ENCODE data around the gene TNNC1.

TNNC1 gene

GRCh38 chr3:52447512-52448355, 6.1 kb downstream of the TNNC1 start:
- H3K9ac ChIP-seq: no peak overlapping the region

GRCh38 chr3:52446631-52447511, 7.0 kb downstream of the TNNC1 start:
- Histone ChIP-seq H2AFZ (ENCODE audit: low read depth) (peak overlapping the region; percentile 26; the same call in 1 of the 2 replicates), H3K79me2 (ENCODE audit: insufficient read depth, low read depth) (no peaks in the 10 kb centered on the region), H3K4me1 (ENCODE audit: low read depth, poor library complexity, severe bottlenecking) (no peaks in the 10 kb centered on the region), H3K27ac (no peak overlapping the region), H3K27me3 (ENCODE audit: insufficient read depth, low read depth) (no peaks in the 10 kb centered on the region), H3K4me3 (IDR thresholded peaks at IDR 0.05; ENCODE audit: insufficient read depth, low read depth, low read length) (no peak overlapping the region), H3K4me2 (no peak overlapping the region), H3K9ac (no peak overlapping the region), H4K20me1 (ENCODE audit: insufficient read depth) (no peaks in the 10 kb centered on the region), H3K36me3 (ENCODE audit: insufficient read depth) (no peaks in the 10 kb centered on the region)
- peak; percentile 95 for TF ChIP-seq CTCF (conservative IDR thresholded peaks at IDR 0.05; ENCODE audit: low read depth, low read length)

More at GRCh38 chr3:52447512-52448355, 6.1 kb downstream of the TNNC1 start:
- no peak overlapping the region for H3K27ac ChIP-seq
- no peak overlapping the region for H3K4me3 ChIP-seq (IDR thresholded peaks at IDR 0.05; ENCODE audit: insufficient read depth, low read depth, low read length)
- no peaks in the 10 kb centered on the region for H3K79me2 ChIP-seq (ENCODE audit: insufficient read depth, low read depth)
- H2AFZ ChIP-seq (ENCODE audit: low read depth): no peak overlapping the region
- H4K20me1 ChIP-seq (ENCODE audit: insufficient read depth): no peaks in the 10 kb centered on the region
- no peak overlapping the region for H3K4me2 ChIP-seq
- no peaks in the 10 kb centered on the region for H3K36me3 ChIP-seq (ENCODE audit: insufficient read depth)
- no peaks in the 10 kb centered on the region for H3K4me1 ChIP-seq (ENCODE audit: low read depth, poor library complexity, severe bottlenecking)
- no peaks in the 10 kb centered on the region for H3K27me3 ChIP-seq (ENCODE audit: insufficient read depth, low read depth)
- TF ChIP-seq CTCF (conservative IDR thresholded peaks at IDR 0.05; ENCODE audit: low read depth, low read length): no peak

GRCh38 chr3:52446042-52446441, 7.8 kb downstream of the TNNC1 start:
- Histone ChIP-seq H4K20me1 (ENCODE audit: insufficient read depth) (no peaks in the 10 kb centered on the region), H3K36me3 (ENCODE audit: insufficient read depth) (no peaks in the 10 kb centered on the region), H3K27ac (no peak overlapping the region), H3K4me2 (no peak overlapping the region), H3K4me1 (ENCODE audit: low read depth, poor library complexity, severe bottlenecking) (no peaks in the 10 kb centered on the region), H3K79me2 (ENCODE audit: insufficient read depth, low read depth) (no peaks in the 10 kb centered on the region), H3K9ac (no peak overlapping the region), H2AFZ (ENCODE audit: low read depth) (no peak overlapping the region), H3K4me3 (IDR thresholded peaks at IDR 0.05; ENCODE audit: insufficient read depth, low read depth, low read length) (no peak overlapping the region), H3K27me3 (ENCODE audit: insufficient read depth, low read depth) (no peaks in the 10 kb centered on the region)
- no peak for TF ChIP-seq CTCF (conservative IDR thresholded peaks at IDR 0.05; ENCODE audit: low read depth, low read length)

GRCh38 chr3:52444860-52445793, 8.7 kb downstream of the TNNC1 start, which contains the start of gene SEMA3G:
SEMA3G (minus strand) TSS chr3:52445103; CDS start chr3:52445027, 76 bp downstream.
- H3K9ac ChIP-seq: no peak within 1 kb of the TSS

More at GRCh38 chr3:52444860-52445793, 8.7 kb downstream of the TNNC1 start, which contains the start of gene SEMA3G:
- Histone ChIP-seq H3K4me2 (no peak within 1 kb of the TSS; the same call in 1 of the 2 replicates), H3K4me1 (ENCODE audit: low read depth, poor library complexity, severe bottlenecking) (no peaks in the 10 kb centered on the region), H4K20me1 (ENCODE audit: insufficient read depth) (no peaks in the 10 kb centered on the region), H2AFZ (ENCODE audit: low read depth) (no peak within 1 kb of the TSS), H3K36me3 (ENCODE audit: insufficient read depth) (no peaks in the 10 kb centered on the region), H3K27ac (no peak within 1 kb of the TSS), H3K27me3 (ENCODE audit: insufficient read depth, low read depth) (no peaks in the 10 kb centered on the region), H3K4me3 (IDR thresholded peaks at IDR 0.05; ENCODE audit: insufficient read depth, low read depth, low read length) (no peak within 1 kb of the TSS), H3K79me2 (ENCODE audit: insufficient read depth, low read depth) (no peaks in the 10 kb centered on the region)
- TF ChIP-seq CTCF (conservative IDR thresholded peaks at IDR 0.05; ENCODE audit: low read depth, low read length): 0 out of 2 replicates have a peak, but pooled peaks have one; percentile 19
